GM12873 (cell line): ENCODE data around the gene GTF2F2.

Source experiments
- CTCF ChIP-seq: IDR thresholded peaks from 2 replicates; pipeline ENCODE4 v1.5.1; 2012; ENCODE audit warnings: low read depth, mild to moderate bottlenecking, moderate library complexity, low read length, control low read depth; ENCODE audit not compliant: insufficient read depth; ENCODE audit errors: missing control alignments

Gene GTF2F2

DNA sequence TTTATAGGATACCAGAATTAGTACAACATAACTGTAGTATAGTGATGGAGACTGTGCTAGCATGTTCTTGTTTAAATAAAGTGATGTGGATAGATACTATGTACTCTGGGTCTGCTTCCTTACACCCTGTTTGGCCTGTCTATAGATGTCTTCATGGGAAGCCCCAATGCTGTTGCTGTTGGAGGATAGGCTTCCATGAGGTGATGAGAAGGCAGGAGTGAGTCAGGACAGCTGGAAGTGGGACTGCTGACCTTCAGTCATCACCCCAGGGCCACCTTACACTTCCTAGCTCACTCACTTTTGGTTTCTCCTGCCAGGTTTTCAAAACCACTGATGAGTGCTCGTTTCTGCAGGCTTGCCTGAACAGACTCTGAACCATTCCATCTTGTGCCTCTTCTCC, 76.3 kb downstream of the GTF2F2 start:
- TF ChIP-seq CTCF: no peak

DNA sequence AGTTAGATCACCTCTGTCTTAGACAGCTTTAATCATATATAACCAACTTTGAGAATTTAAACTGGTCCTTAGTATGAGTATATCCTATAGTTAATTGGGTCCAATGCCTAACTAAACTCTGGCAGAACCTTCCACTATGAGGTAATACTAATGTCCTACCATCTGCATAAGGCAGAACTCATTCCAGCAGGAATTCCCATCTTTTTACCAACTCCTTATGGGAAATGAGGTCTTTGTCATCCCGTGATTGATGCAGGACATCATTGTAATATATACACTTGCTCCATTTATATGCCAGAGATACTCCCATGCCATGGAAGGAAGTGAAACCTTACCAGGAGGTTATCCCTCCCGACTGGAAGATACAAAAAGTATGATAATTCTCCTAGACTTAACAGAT, 77.7 kb downstream of the GTF2F2 start:
- TF ChIP-seq CTCF: no peak

DNA sequence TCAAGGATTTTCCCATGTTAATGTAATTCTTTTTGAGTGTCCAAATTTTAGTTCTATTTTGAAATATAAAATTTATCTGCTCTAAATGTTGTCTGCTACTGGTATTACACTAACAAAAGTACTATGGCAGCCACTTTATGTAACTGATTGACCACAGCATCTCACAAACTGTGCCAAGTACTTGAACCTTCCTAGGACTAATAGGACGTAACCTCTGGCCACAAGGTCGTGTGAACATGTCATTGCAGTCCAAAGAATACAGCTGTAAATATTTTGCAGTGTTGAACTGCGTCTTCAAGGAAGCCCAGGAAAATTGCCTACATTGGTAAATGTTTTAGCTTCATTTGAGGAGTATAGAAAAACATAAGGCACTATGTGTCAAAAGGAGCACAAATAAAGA, 78.6 kb downstream of the GTF2F2 start:
- TF ChIP-seq CTCF: no peak

DNA sequence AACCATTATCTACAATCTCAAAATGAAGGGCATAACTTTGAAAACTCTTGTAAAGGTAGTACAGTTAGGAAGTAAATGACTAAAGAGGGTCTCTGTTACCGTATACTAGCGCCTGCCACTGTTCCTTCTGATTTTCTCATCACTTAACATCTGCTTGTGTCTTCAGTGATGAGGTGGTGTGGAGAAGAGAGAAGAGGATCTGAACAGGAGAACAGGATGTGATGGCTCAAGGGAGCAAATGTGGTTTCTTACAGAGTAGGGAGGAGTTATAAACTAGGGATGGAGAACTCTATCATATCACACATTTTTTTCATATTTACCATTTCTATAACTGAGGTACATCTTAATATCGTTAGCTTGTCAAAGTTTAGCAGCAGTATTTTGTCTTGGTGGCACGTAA, 79.4 kb downstream of the GTF2F2 start:
- no peak for TF ChIP-seq CTCF

- no peak for TF ChIP-seq CTCF
Observed at GRCh38 chr13:45200701-45201232, 80.5 kb downstream of the GTF2F2 start, which contains the start of gene KCTD4. TSS of gene KCTD4 (minus strand) at chr13:45201045. CDS start at chr13:45194567, 6,478 bp downstream.

DNA sequence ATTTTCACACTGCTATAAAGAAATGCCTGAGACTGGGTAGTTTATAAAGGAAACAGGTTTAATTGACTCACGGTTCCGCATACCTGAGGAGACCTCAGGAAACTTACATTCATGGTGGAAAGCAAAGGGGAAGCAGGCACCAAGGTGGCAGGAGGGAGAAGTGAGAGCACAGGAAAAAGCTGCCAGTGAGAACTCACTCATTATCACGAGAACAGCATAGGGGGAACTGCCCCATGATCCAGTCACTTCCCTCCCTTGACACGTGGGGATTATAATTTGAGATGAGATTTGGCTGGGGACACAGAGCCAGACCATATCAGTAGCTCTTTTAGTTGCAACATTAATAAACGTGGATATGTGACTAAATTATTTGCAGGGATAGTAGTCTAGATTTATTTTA, 84.8 kb downstream of the GTF2F2 start:
- TF ChIP-seq CTCF: no peak

DNA sequence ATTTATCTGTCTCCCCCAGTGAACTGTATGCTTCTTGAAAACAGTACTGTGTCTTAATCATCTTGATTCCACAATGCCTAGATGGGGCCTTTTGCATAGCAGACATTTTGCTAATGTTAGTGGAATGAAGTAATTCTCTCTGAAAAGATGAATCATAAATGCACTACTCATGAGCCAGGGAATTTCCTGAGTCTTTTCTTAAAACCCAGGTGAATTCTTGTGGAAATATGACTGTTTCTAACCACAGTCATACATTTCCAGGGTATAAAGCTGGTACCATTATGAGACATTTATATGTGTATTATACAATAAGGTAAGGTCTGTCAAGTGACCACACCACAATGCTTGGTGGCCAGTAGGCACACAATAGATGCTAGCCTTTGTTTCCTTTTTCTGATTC, 86.0 kb downstream of the GTF2F2 start:
- no peak for TF ChIP-seq CTCF
